ENCODE data around the gene XRCC4. TPM values are rescaled to one million over a fixed set of nuclear protein-coding genes. Genes with fewer than 3 reads are reported as not detected.

The XRCC4 gene
- total RNA-seq, 1 experiment from 2014 or later, result 13.8 TPM

DNA sequence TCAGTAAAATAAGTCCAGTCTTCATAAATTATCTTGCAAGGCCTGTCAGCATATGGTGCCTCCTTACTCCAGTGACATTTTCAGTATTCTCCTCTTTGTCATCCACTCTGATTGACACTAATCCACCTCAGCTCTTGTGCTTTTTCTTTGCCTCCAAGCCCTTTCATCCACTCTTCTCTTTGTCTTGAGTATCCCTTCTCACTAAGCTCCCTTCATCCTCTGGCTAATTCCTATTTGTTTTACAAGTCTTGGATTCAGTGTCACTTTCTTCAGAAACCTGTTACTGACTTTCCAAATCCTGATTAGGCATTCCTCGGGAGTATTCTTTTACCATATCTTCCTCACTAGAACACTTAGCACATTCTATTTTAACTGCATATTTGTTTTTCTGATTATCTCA lies 293.6 kb downstream of the XRCC4 start:
- CTCF ChIA-PET, result no interaction called here
- no peak overlapping the region for H3K9ac ChIP-seq (ENCODE audit: low read length)

DNA sequence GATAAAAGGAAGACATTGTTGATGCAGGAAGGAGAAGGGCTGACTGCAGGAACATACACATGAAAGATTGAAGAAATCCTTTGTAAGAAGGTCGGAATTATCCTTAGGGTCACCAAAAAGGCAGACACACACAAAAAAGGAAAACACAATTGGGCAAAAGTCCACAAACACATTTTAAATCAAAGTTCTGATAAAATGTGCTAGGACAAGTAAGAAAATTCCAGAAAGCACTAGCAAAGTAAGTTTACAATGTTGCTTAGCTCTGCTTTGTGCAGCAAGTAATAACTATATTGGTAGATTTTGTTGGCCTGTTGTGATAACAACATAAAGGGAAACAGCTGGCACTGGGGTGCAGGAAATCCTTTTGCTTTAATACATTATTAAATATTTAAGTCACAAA lies 294.4 kb downstream of the XRCC4 start:
- H3K9me3 ChIP-seq (ENCODE audit: low read length), result no peaks in the 10 kb centered on the region
- H3K4me2 ChIP-seq (ENCODE audit: low read length), result no peak overlapping the region
- DNase-seq, result no peak
- TF ChIP-seq EZH2phosphoT487 (IDR thresholded peaks at IDR 0.05; ENCODE audit: borderline replicate concordance, low read length), result no peak
- no peak for TF ChIP-seq CTCF (conservative IDR thresholded peaks at IDR 0.05; ENCODE audit: low read depth, low read length)
- no peak for TF ChIP-seq EZH2 (IDR thresholded peaks at IDR 0.05; ENCODE audit: low read length, unreplicated experiment)
- H3K4me1 ChIP-seq (ENCODE audit: insufficient read depth, low read length), result peaks cover 17% of the 10 kb centered on the region
- ATAC-seq, result no peak
- POLR2A ChIA-PET (ENCODE audit: unreplicated experiment), result no interaction called here
- H3K9ac ChIP-seq (ENCODE audit: low read length), result no peak overlapping the region
- H2AFZ ChIP-seq (ENCODE audit: low read length), result no peak overlapping the region
- no peaks in the 10 kb centered on the region for H3K9me2 ChIP-seq (replicated peaks; ENCODE audit: low read length)
- H3K79me2 ChIP-seq (ENCODE audit: low read length), result no peaks in the 10 kb centered on the region
- H4K20me1 ChIP-seq (ENCODE audit: low read length), result no peaks in the 10 kb centered on the region
- no peak overlapping the region for H3K4me3 ChIP-seq (ENCODE audit: low read length)
- H3F3A ChIP-seq (ENCODE audit: low read length, unreplicated experiment), result no peaks in the 10 kb centered on the region
- H3K27me3 ChIP-seq (ENCODE audit: low read length), result no peaks in the 10 kb centered on the region
- CTCF ChIA-PET, result no interaction called here
- BruUV-seq (replicated peaks), result no TSS peak
- intact Hi-C loops (cut with micrococcal nuclease), result no loop called here
- no peaks in the 10 kb centered on the region for H3K36me3 ChIP-seq (ENCODE audit: low read depth, low read length)
- H3K27ac ChIP-seq (ENCODE audit: low read length), result no peak overlapping the region

More for the DNA sequence above, 293.6 kb downstream of the XRCC4 start:
- H3F3A ChIP-seq (ENCODE audit: low read length, unreplicated experiment), result no peaks in the 10 kb centered on the region
- no peaks in the 10 kb centered on the region for H3K9me3 ChIP-seq (ENCODE audit: low read length)
- no peaks in the 10 kb centered on the region for H3K79me2 ChIP-seq (ENCODE audit: low read length)
- H2AFZ ChIP-seq (ENCODE audit: low read length), result no peak overlapping the region
- H3K4me3 ChIP-seq (ENCODE audit: low read length), result no peak overlapping the region
- no TSS peak for BruUV-seq (replicated peaks)
- no peak for ATAC-seq
- H3K36me3 ChIP-seq (ENCODE audit: low read depth, low read length), result no peaks in the 10 kb centered on the region
- intact Hi-C loops (cut with micrococcal nuclease), result no loop called here
- POLR2A ChIA-PET (ENCODE audit: unreplicated experiment), result no interaction called here
- peaks cover 13% of the 10 kb centered on the region for H3K4me1 ChIP-seq (ENCODE audit: insufficient read depth, low read length)
- TF ChIP-seq EZH2 (IDR thresholded peaks at IDR 0.05; ENCODE audit: low read length, unreplicated experiment), result no peak
- TF ChIP-seq CTCF (conservative IDR thresholded peaks at IDR 0.05; ENCODE audit: low read depth, low read length), result no peak
- TF ChIP-seq EZH2phosphoT487 (IDR thresholded peaks at IDR 0.05; ENCODE audit: borderline replicate concordance, low read length), result no peak
- no peak for DNase-seq
- H3K27ac ChIP-seq (ENCODE audit: low read length), result no peak overlapping the region
- H3K4me2 ChIP-seq (ENCODE audit: low read length), result no peak overlapping the region
- H3K9me2 ChIP-seq (replicated peaks; ENCODE audit: low read length), result no peaks in the 10 kb centered on the region
- no peaks in the 10 kb centered on the region for H4K20me1 ChIP-seq (ENCODE audit: low read length)
- H3K27me3 ChIP-seq (ENCODE audit: low read length), result no peaks in the 10 kb centered on the region

- BruUV-seq (replicated peaks), result no TSS peak
- ATAC-seq (no peak), DNase-seq (no peak)
- Histone ChIP-seq H3K9ac (ENCODE audit: low read length) (no peak overlapping the region), H4K20me1 (ENCODE audit: low read length) (no peaks in the 10 kb centered on the region), H3K4me2 (ENCODE audit: low read length) (no peak overlapping the region), H3K27ac (ENCODE audit: low read length) (no peak overlapping the region), H2AFZ (ENCODE audit: low read length) (no peak overlapping the region), H3K27me3 (ENCODE audit: low read length) (no peaks in the 10 kb centered on the region), H3K4me1 (ENCODE audit: insufficient read depth, low read length) (peaks cover 16% of the 10 kb centered on the region), H3K4me3 (ENCODE audit: low read length) (no peak overlapping the region), H3K36me3 (ENCODE audit: low read depth, low read length) (no peaks in the 10 kb centered on the region), H3K79me2 (ENCODE audit: low read length) (no peaks in the 10 kb centered on the region), H3F3A (ENCODE audit: low read length, unreplicated experiment) (peaks cover 9% of the 10 kb centered on the region), H3K9me2 (replicated peaks; ENCODE audit: low read length) (no peaks in the 10 kb centered on the region), H3K9me3 (ENCODE audit: low read length) (no peaks in the 10 kb centered on the region)
- TF ChIP-seq EZH2 (IDR thresholded peaks at IDR 0.05; ENCODE audit: low read length, unreplicated experiment), result no peak
- CTCF ChIA-PET, result interaction anchor here (0.7 kb wide), 1 partner anchor 1018 kb away, joined by 3 read pairs; no protein-coding TSS in a partner anchor
- intact Hi-C loops (cut with micrococcal nuclease), result no loop called here
- POLR2A ChIA-PET (ENCODE audit: unreplicated experiment), result no interaction called here
These were observed 297.2 kb downstream of the XRCC4 start for GRCh38 chr5:83374547-83374946.
